H9 (cell line): Measurements from ENCODE around the gene CHST8. TPM values are rescaled to one million over a fixed set of nuclear protein-coding genes. Genes with fewer than 3 reads are reported as not detected.

Source experiments
- DNase-seq: peaks from one replicate; pipeline ENCODE4 v3.0.0-alpha.2; 2017
- H2AFZ ChIP-seq: one replicate; pipeline ENCODE4 v1.6.1; 2013; ENCODE audit warnings: mild to moderate bottlenecking, low read length, control low read depth, moderate library complexity
- H2AK5ac ChIP-seq: 2 replicates; pipeline ENCODE4 v1.6.1; 2013; ENCODE audit warnings: low read length, control low read depth, mixed read lengths; ENCODE audit not compliant: insufficient read length
- H2BK120ac ChIP-seq: one replicate; pipeline ENCODE4 v1.6.1; 2013; ENCODE audit warnings: low read depth, mild to moderate bottlenecking, low read length, control low read depth, inconsistent platforms; ENCODE audit not compliant: poor library complexity, severe bottlenecking
- H2BK12ac ChIP-seq: 2 replicates; pipeline ENCODE4 v1.6.1; 2013; ENCODE audit warnings: low read length, control low read depth, mixed read lengths, low read depth; ENCODE audit not compliant: insufficient read length
- H2BK15ac ChIP-seq: 2 replicates; pipeline ENCODE4 v1.6.1; 2013; ENCODE audit warnings: low read depth, low read length, control low read depth
- H2BK20ac ChIP-seq: one replicate; pipeline ENCODE4 v1.6.1; 2013; ENCODE audit warnings: low read depth, mild to moderate bottlenecking, low read length, control low read depth, inconsistent platforms; ENCODE audit not compliant: poor library complexity, severe bottlenecking
- H2BK5ac ChIP-seq: 2 replicates; pipeline ENCODE4 v1.6.1; 2013; ENCODE audit warnings: low read length, control low read depth, mixed read lengths; ENCODE audit not compliant: insufficient read length
- H3K14ac ChIP-seq: 2 replicates; pipeline ENCODE4 v1.6.1; 2013; ENCODE audit warnings: low read length, control low read depth; ENCODE audit not compliant: insufficient read depth
- H3K18ac ChIP-seq: 2 replicates; pipeline ENCODE4 v1.6.1; 2013; ENCODE audit warnings: low read depth, mild to moderate bottlenecking, mixed read lengths, low read length, control low read depth; ENCODE audit not compliant: insufficient read length
- H3K23ac ChIP-seq: 2 replicates; pipeline ENCODE4 v1.6.1; 2013; ENCODE audit warnings: low read length, control low read depth, mixed read lengths, low read depth; ENCODE audit not compliant: insufficient read length
- H3K23me2 ChIP-seq: 2 replicates; pipeline ENCODE4 v1.6.1; 2013; ENCODE audit warnings: low read depth, mild to moderate bottlenecking, mixed read lengths, low read length, control low read depth; ENCODE audit not compliant: insufficient read length, poor library complexity, severe bottlenecking
- H3K27ac ChIP-seq: 2 replicates; pipeline ENCODE4 v1.5.1; 2013; ENCODE audit warnings: low read length, control low read depth, mixed read lengths, low read depth; ENCODE audit not compliant: insufficient read length
- H3K27me3 ChIP-seq: 2 replicates; pipeline ENCODE4 v1.6.1; 2013; ENCODE audit warnings: low read length, control low read depth, inconsistent platforms; ENCODE audit not compliant: insufficient read depth
- H3K4ac ChIP-seq: 2 replicates; pipeline ENCODE4 v1.6.1; 2013; ENCODE audit warnings: low read depth, mild to moderate bottlenecking, control low read depth, inconsistent platforms, low read length, moderate library complexity
- H3K4me1 ChIP-seq: 2 replicates; pipeline ENCODE4 v1.6.1; 2013; ENCODE audit warnings: low read length, control low read depth, inconsistent platforms; ENCODE audit not compliant: insufficient read depth
- H3K4me2 ChIP-seq: 2 replicates; pipeline ENCODE4 v1.6.1; 2013; ENCODE audit warnings: low read length, control low read depth, mixed read lengths; ENCODE audit not compliant: insufficient read length, insufficient read depth
- H3K56ac ChIP-seq: 2 replicates; pipeline ENCODE4 v1.6.1; 2013; ENCODE audit warnings: low read depth, mild to moderate bottlenecking, mixed read lengths, low read length, control low read depth; ENCODE audit not compliant: insufficient read length
- H3K79me1 ChIP-seq: 2 replicates; pipeline ENCODE4 v1.6.1; 2013; ENCODE audit warnings: low read depth, mild to moderate bottlenecking, moderate library complexity, low read length, control low read depth, inconsistent platforms; ENCODE audit not compliant: insufficient read depth, poor library complexity, severe bottlenecking
- H3K79me2 ChIP-seq: 2 replicates; pipeline ENCODE4 v1.6.1; 2013; ENCODE audit warnings: low read length, control low read depth, inconsistent platforms; ENCODE audit not compliant: insufficient read depth
- H3K9ac ChIP-seq: 2 replicates; pipeline ENCODE4 v1.6.1; 2013; ENCODE audit warnings: low read length, control low read depth, mixed read lengths; ENCODE audit not compliant: insufficient read length; ENCODE audit errors: extremely low read depth
- H3K9me3 ChIP-seq: one replicate; pipeline ENCODE4 v1.6.1; 2013; ENCODE audit warnings: low read depth, low read length, inconsistent platforms; ENCODE audit not compliant: control insufficient read depth
- H3T11ph ChIP-seq: one replicate; pipeline ENCODE4 v1.6.1; 2013; ENCODE audit warnings: mild to moderate bottlenecking, low read length, control low read depth, inconsistent platforms
- H4K20me1 ChIP-seq: one replicate; pipeline ENCODE4 v1.6.1; 2013; ENCODE audit not compliant: control insufficient read depth, insufficient read length, insufficient read depth
- H4K5ac ChIP-seq: 2 replicates; pipeline ENCODE4 v1.6.1; 2013; ENCODE audit warnings: low read depth, mild to moderate bottlenecking, mixed read lengths, low read length, control low read depth; ENCODE audit not compliant: insufficient read length
- H4K8ac ChIP-seq: replicated peaks from 2 replicates; pipeline ENCODE4 v1.6.1; 2013; ENCODE audit warnings: low read length, control low read depth, mixed read lengths, low read depth; ENCODE audit not compliant: insufficient read length
- H4K91ac ChIP-seq: 2 replicates; pipeline ENCODE4 v1.6.1; 2013; ENCODE audit warnings: low read depth, mild to moderate bottlenecking, moderate library complexity, mixed read lengths, low read length, control low read depth; ENCODE audit not compliant: insufficient read length
- H3K27ac Mint-ChIP-seq, 3 experiments: 2 replicates in 2 of 3; 3 replicates in 1 of 3; pipeline ENCODE4 v1.8.0; 2020 to 2021; ENCODE audit warnings: mixed read lengths in 3 of 3, mild to moderate bottlenecking in 1 of 3, moderate library complexity in 1 of 3
- H3K27me3 Mint-ChIP-seq: 2 replicates; pipeline ENCODE4 v1.8.0; 2021; ENCODE audit warnings: low read depth, mild to moderate bottlenecking, moderate library complexity, mixed read lengths
- H3K36me3 Mint-ChIP-seq, 3 experiments: 2 replicates in 2 of 3; 3 replicates in 1 of 3; pipeline ENCODE4 v1.8.0; 2020 to 2021; ENCODE audit warnings: low read depth in 3 of 3, mixed read lengths in 3 of 3; ENCODE audit not compliant: insufficient read depth in 1 of 3
- H3K4me1 Mint-ChIP-seq, 2 experiments: 2 replicates each; pipeline ENCODE4 v1.8.0; 2020; ENCODE audit warnings: mixed read lengths in 2 of 2
- H3K4me3 Mint-ChIP-seq, 2 experiments: 2 replicates in 1 of 2; 3 replicates in 1 of 2; pipeline ENCODE4 v1.8.0; 2020 to 2021; ENCODE audit warnings: mild to moderate bottlenecking in 2 of 2, mixed read lengths in 2 of 2, moderate library complexity in 1 of 2
- H3K9me3 Mint-ChIP-seq, 2 experiments: 2 replicates in 1 of 2; 3 replicates in 1 of 2; pipeline ENCODE4 v1.8.0; 2020; ENCODE audit warnings: mild to moderate bottlenecking in 2 of 2, mixed read lengths in 2 of 2, moderate library complexity in 1 of 2
- WGBS: extraction: QIAGEN DNeasy Blood & Tissue Kit; methylation state at CpG from one replicate; pipeline ENCODE4 v1.1.7; 2013; ENCODE audit warnings: missing lambda C conversion rate, low lambda C conversion rate, mixed read lengths; ENCODE audit not compliant: insufficient read length; ENCODE audit errors: extremely low coverage; 5-methylcytosine and 5-hydroxymethylcytosine counted together
- total RNA-seq: library from RNA; stranded (reverse); gene quantifications from 2 replicates; pipeline ENCODE4 v1.2.1, GENCODE V29; 2021
- TF ChIP-seq, protein P1 (sequence below): fragments of 200-600 bp; sonication (generic); conservative IDR thresholded peaks from 3 replicates; pipeline ENCODE4 v1.8.0; 2021; ENCODE audit warnings: antibody characterized with exemption, mild to moderate bottlenecking

CHST8 gene
- total RNA-seq, 1 experiment from 2014 or later = 5.1 TPM

DNA sequence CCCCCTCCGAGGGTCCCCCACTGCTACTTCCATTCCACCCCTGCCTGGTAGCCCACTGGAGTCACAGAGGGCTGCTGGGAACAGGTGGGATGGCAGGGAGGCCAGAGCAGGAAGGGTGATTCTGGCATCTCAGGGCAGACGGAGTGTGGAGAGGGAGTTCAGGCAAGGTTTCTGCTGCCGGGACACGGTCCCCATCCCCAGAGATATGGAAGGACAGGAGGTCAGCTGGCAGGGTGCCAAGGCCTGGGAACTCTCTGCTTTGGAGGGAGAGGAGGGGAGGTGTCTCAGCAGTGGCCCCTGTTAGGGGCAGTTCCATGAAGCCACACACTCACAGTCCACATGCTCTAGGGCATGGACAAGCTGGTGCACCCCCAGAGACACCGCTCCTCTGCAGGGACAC lies 68.1 kb downstream of the CHST8 start:
- no peaks in the 10 kb centered on the region for H4K20me1 ChIP-seq
- H2AK5ac ChIP-seq = no peak overlapping the region
- H3T11ph ChIP-seq = no peak overlapping the region
- H4K8ac ChIP-seq = no peak overlapping the region
- H3K4me3 Mint-ChIP-seq = no peak overlapping the region
- H3K23me2 ChIP-seq = no peaks in the 10 kb centered on the region
- H3K9me3 ChIP-seq = no peaks in the 10 kb centered on the region
- no peak overlapping the region for H2BK20ac ChIP-seq
- no peak overlapping the region for H3K18ac ChIP-seq
- H3K56ac ChIP-seq = no peak overlapping the region
- no peaks in the 10 kb centered on the region for H3K36me3 Mint-ChIP-seq
- H3K79me2 ChIP-seq = no peaks in the 10 kb centered on the region
- H2BK120ac ChIP-seq = no peak overlapping the region
- H2BK12ac ChIP-seq = no peak overlapping the region
- no peak overlapping the region for H3K23ac ChIP-seq
- TF ChIP-seq, protein P1, sequence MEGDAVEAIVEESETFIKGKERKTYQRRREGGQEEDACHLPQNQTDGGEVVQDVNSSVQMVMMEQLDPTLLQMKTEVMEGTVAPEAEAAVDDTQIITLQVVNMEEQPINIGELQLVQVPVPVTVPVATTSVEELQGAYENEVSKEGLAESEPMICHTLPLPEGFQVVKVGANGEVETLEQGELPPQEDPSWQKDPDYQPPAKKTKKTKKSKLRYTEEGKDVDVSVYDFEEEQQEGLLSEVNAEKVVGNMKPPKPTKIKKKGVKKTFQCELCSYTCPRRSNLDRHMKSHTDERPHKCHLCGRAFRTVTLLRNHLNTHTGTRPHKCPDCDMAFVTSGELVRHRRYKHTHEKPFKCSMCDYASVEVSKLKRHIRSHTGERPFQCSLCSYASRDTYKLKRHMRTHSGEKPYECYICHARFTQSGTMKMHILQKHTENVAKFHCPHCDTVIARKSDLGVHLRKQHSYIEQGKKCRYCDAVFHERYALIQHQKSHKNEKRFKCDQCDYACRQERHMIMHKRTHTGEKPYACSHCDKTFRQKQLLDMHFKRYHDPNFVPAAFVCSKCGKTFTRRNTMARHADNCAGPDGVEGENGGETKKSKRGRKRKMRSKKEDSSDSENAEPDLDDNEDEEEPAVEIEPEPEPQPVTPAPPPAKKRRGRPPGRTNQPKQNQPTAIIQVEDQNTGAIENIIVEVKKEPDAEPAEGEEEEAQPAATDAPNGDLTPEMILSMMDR = no peak
- H3K4me1 ChIP-seq = no peaks in the 10 kb centered on the region; the same call in 1 of the 2 replicates
- no peak overlapping the region for H4K5ac ChIP-seq
- peaks cover 12% of the 10 kb centered on the region for H3K27me3 Mint-ChIP-seq
- H2BK5ac ChIP-seq = no peak overlapping the region
- no peak overlapping the region for H2AFZ ChIP-seq
- H3K9ac ChIP-seq = no peak overlapping the region
- H3K4me1 Mint-ChIP-seq = peaks cover 2 to 7% of the 10 kb centered on the region in 2 experiments; a peak in 1 of 4 replicates
- no peaks in the 10 kb centered on the region for H3K79me1 ChIP-seq
- no peak overlapping the region for H3K27ac ChIP-seq
- H3K27ac Mint-ChIP-seq = no peak overlapping the region
- H3K4ac ChIP-seq = no peak overlapping the region
- DNase-seq = no peak
- no peak overlapping the region for H3K4me2 ChIP-seq
- H2BK15ac ChIP-seq = no peak overlapping the region
- H3K27me3 ChIP-seq = no peaks in the 10 kb centered on the region
- peak overlapping the region; percentile 33; the same call in 1 of the 2 replicates for H3K14ac ChIP-seq
- no CpG with 5 or more reads among the region's 5 CpGs for WGBS
- H3K9me3 Mint-ChIP-seq = no peaks in the 10 kb centered on the region
- no peak overlapping the region for H4K91ac ChIP-seq
